ENCODE results near the gene SMAD6.
"Not testable (repeated sequence)": the region's sequence is repeated elsewhere in the genome, so short reads cannot be mapped to it uniquely, and the experiment has no call there.

SMAD6 gene

DNA sequence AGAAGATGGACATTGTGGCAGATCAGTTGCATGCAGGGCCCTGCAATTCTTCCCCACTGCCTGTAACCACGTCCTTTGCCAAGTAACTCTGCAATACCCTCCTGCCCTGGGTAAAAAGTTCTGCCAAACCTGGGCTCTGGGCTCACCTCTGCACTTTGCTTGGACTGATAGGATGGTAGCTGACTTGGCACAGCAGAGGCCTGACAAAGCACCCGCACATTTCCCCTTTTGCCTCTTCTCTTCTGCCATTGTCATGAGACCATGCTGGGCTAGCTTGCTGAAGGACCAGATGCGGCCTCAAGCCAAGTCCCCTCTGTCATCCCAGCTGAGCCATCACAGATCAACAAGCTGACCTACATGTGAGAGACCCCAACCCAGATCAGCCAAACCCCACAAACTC lies 122.4 kb downstream of the SMAD6 start:
- Histone ChIP-seq H3K9me3 (no peaks in the 10 kb centered on the region), H3K4me3 (ENCODE audit: low read depth, low read length) (no peak overlapping the region), H3K4me1 (no peaks in the 10 kb centered on the region), H3K36me3 (no peaks in the 10 kb centered on the region), H3K27me3 (no peaks in the 10 kb centered on the region)
- DNase-seq: no peak
- TF ChIP-seq, protein P1, sequence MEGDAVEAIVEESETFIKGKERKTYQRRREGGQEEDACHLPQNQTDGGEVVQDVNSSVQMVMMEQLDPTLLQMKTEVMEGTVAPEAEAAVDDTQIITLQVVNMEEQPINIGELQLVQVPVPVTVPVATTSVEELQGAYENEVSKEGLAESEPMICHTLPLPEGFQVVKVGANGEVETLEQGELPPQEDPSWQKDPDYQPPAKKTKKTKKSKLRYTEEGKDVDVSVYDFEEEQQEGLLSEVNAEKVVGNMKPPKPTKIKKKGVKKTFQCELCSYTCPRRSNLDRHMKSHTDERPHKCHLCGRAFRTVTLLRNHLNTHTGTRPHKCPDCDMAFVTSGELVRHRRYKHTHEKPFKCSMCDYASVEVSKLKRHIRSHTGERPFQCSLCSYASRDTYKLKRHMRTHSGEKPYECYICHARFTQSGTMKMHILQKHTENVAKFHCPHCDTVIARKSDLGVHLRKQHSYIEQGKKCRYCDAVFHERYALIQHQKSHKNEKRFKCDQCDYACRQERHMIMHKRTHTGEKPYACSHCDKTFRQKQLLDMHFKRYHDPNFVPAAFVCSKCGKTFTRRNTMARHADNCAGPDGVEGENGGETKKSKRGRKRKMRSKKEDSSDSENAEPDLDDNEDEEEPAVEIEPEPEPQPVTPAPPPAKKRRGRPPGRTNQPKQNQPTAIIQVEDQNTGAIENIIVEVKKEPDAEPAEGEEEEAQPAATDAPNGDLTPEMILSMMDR (IDR thresholded peaks at IDR 0.05; ENCODE audit: low read depth, low read length): no peak

DNA sequence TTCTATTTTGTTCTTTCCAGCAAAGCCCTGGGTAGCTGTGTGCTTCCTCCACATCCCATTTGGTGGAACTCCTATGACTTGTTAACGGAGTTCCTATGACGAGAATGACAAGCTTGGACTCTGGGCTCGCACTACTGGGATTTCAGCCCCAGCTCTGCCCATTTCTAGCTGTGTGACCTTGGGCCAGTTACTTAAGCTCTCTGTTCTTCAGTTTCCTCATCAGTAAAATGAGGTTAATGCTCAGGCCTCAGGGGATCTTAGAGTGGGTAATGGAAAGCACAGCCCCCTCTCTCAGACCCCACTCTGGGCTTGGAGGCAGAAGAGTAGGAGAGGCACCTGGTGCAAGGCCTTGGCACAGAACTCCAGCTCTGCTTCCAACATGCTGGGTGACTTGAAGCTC lies 123.1 kb downstream of the SMAD6 start:
- no peaks in the 10 kb centered on the region for H3K27me3 ChIP-seq
- H3K36me3 ChIP-seq: no peaks in the 10 kb centered on the region

DNA sequence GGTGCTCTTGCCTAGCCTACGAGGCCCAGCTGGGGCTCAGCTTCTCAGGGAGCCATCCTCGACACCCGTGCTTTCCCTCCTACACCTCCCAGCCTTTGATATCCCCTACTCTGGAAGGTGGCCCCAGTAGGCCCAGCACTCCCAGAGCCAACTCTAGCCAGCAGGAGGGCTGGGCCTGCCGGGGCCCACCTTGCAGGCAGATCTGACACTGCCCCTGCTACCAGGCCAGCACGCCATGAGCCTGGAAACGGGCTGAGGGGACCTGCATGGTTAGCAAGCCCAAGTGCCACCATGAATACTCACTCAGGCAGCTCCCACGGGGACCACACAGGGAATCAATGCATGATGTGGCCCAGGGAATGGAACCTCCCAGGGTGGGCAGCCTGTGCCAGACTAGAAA lies 123.7 kb downstream of the SMAD6 start:
- Histone ChIP-seq H3K36me3 (no peaks in the 10 kb centered on the region), H3K4me1 (no peaks in the 10 kb centered on the region), H3K4me3 (ENCODE audit: low read depth, low read length) (no peak overlapping the region), H3K27me3 (no peaks in the 10 kb centered on the region), H3K9me3 (no peaks in the 10 kb centered on the region)
- TF ChIP-seq, protein P1 (IDR thresholded peaks at IDR 0.05; ENCODE audit: low read depth, low read length): no peak
- no peak for DNase-seq

More for the DNA sequence above, 123.1 kb downstream of the SMAD6 start:
- no peak for DNase-seq
- H3K4me1 ChIP-seq: no peaks in the 10 kb centered on the region
- TF ChIP-seq, protein P1 (IDR thresholded peaks at IDR 0.05; ENCODE audit: low read depth, low read length): no peak
- no peak overlapping the region for H3K4me3 ChIP-seq (ENCODE audit: low read depth, low read length)
- H3K9me3 ChIP-seq: no peaks in the 10 kb centered on the region

DNA sequence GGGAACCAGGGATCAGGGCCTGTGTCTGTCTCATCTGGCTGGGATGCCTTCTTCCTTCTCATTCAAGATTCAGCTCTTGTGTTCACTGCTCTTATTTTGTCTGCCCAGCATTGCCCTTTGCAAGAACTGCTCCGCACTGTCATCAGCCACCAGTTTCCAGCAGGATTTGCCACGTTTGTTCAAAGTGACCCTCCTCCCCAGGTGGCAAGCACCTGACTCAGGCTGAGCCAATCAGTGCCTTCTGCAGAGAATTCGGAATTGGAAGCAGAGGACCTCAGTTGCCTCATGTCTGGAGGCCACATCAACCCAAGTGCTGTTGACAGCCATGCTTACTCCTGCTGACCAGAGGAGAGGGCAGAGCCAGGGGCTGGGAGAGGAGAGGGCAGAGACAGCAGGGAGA lies 124.5 kb downstream of the SMAD6 start:
- no peaks in the 10 kb centered on the region for H3K9me3 ChIP-seq
- TF ChIP-seq, protein P1 (IDR thresholded peaks at IDR 0.05; ENCODE audit: low read depth, low read length): no peak
- H3K36me3 ChIP-seq: no peaks in the 10 kb centered on the region
- no peaks in the 10 kb centered on the region for H3K4me1 ChIP-seq
- H3K4me3 ChIP-seq (ENCODE audit: low read depth, low read length): no peak overlapping the region
- DNase-seq: no peak
- H3K27me3 ChIP-seq: no peaks in the 10 kb centered on the region

DNA sequence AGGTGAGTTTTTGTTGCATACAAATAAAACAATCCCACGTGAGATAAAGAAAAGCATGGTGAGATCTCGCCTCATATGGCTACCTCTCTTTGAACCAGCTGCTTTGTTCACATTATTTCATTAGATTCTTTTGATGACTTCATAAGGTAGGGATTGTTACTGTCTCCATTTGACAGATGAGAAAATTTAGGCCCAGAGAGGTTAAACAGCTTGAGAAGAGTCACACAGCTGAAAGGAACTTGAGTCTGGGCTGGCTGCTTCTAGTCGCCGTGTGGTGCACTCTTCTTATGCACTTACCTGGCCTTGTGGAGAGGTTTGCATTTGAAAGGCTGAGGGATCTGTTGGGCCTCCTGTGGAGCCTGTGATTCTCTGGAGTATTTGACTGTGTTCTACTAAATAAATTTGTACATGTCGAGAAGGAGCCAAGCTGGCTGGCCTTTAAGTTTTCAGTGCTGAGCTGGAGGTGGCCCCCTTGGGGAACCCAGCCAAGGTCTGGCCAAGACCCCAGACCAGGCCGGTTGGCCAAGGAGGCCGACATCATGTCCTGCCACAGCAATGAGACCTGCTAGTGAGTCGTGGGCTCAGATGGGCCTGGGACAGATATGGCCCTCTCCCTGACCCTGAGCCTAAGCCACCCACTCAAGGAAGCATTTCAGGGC lies 125.1 kb downstream of the SMAD6 start:
- Histone ChIP-seq H3K9me3 (no peaks in the 10 kb centered on the region), H3K4me3 (ENCODE audit: low read depth, low read length) (no peak overlapping the region), H3K36me3 (no peaks in the 10 kb centered on the region), H3K4me1 (no peaks in the 10 kb centered on the region), H3K27me3 (no peaks in the 10 kb centered on the region)
- TF ChIP-seq, protein P1 (IDR thresholded peaks at IDR 0.05; ENCODE audit: low read depth, low read length): no peak
- no peak for DNase-seq

DNA sequence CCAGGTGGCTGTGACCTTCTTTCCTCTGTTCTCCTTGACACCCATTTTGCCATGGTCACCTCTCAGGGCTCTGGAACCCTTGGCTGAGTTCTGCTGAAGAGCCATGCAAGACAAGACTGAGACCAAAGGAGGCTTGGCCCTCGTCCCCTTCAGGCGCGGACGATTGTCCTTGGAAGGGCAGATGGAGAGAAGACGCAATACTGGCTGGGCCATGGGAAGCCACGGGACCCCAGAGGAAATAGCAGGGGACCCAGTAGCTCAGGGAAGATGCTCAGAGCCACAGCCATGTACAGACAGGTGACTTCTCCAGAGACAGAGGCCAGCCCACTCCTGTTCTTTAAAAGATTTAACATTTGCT lies 125.6 kb downstream of the SMAD6 start:
- H3K4me1 ChIP-seq: no peaks in the 10 kb centered on the region; the same call in 1 of the 2 replicates
- DNase-seq: no peak
- H3K27me3 ChIP-seq: no peaks in the 10 kb centered on the region
- H3K9me3 ChIP-seq: no peaks in the 10 kb centered on the region
- H3K36me3 ChIP-seq: no peaks in the 10 kb centered on the region
- H3K4me3 ChIP-seq (ENCODE audit: low read depth, low read length): no peak overlapping the region
- TF ChIP-seq, protein P1 (IDR thresholded peaks at IDR 0.05; ENCODE audit: low read depth, low read length): no peak

DNA sequence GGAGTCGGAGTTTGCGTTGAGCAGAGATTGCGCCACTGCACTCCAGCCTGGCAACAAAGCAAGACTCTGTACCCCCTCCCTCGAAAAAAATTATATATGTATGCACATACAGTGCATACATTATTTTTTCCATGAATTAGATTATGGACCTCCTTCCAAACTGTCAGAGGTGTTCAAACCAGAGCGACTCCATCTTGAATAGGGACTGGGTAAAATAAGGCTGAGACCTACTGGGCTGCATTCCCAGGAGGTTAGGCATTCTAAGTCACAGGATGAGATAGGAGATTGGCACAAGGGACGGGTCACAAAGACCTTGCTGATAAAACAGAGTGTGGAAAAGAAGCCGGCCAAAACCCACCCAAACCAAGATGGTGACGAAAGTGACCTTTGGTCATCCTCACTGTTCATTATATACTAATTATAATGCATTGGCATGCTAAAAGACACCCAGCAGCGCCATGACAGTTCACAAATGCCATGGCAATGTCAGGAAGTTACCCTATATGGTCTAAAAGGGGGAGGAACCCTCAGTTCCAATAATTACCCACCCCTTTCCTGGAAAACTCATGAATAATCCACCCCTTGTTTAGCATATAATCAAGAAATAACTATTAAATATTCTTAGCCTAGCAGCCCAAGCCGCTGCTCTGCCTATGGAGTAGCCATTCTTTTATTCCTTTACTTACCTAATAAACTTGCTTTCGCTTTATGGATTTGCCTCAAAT lies 126.9 kb downstream of the SMAD6 start:
- H3K4me3 ChIP-seq (ENCODE audit: low read depth, low read length); H3K27me3 ChIP-seq; H3K4me1 ChIP-seq; H3K36me3 ChIP-seq; DNase-seq; H3K9me3 ChIP-seq: not testable (repeated sequence)

Data from BE2C (cell line).